Small intestine (tissue), 7 donors: ENCODE data around the gene NDUFS3. TPM values are rescaled to one million over a fixed set of nuclear protein-coding genes. Genes with fewer than 3 reads are reported as not detected.
A peak's percentile ranks its signal among the peaks of the same experiment; 100 is the strongest.

Experiments used
- DNase-seq, 2 donors: peaks; one replicate each; pipeline versions ENCODE4 v3.0.0 to v3.0.0-alpha.2; 2013
- FAIRE-seq: peaks from 2 replicates; lab custom pipeline; 2012; peaks lifted over from hg19 to GRCh38; lab: Jason Lieb, UNC
- H3K27ac ChIP-seq, 3 donors: one replicate each; pipeline ENCODE4 v1.5.1; 2013; ENCODE audit warnings: low read length in 2 of 3, mild to moderate bottlenecking in 2 of 3, control low read depth in 1 of 3, inconsistent platforms in 1 of 3, low read depth in 1 of 3, moderate library complexity in 1 of 3
- H3K27me3 ChIP-seq, 3 donors: one replicate each; pipeline ENCODE4 v1.6.1; 2013; ENCODE audit warnings: low read length in 3 of 3, inconsistent platforms in 1 of 3; ENCODE audit not compliant: control insufficient read depth in 3 of 3, insufficient read depth in 3 of 3
- H3K36me3 ChIP-seq, 3 donors: one replicate each; pipeline ENCODE4 v1.6.1; 2013; ENCODE audit warnings: low read length in 3 of 3, inconsistent platforms in 1 of 3, low read depth in 1 of 3, mild to moderate bottlenecking in 1 of 3, moderate library complexity in 1 of 3; ENCODE audit not compliant: control insufficient read depth in 3 of 3, insufficient read depth in 2 of 3
- H3K4me1 ChIP-seq, 3 donors: one replicate each; pipeline ENCODE4 v1.6.1; 2013; ENCODE audit warnings: low read length in 2 of 3, inconsistent platforms in 1 of 3, low read depth in 1 of 3, mild to moderate bottlenecking in 1 of 3, moderate library complexity in 1 of 3; ENCODE audit not compliant: control insufficient read depth in 3 of 3, insufficient read depth in 2 of 3
- H3K4me3 ChIP-seq, 3 donors: one replicate each; pipeline ENCODE4 v1.5.1; 2013; ENCODE audit warnings: low read length in 3 of 3, control low read depth in 1 of 3, inconsistent platforms in 1 of 3, low read depth in 1 of 3, mild to moderate bottlenecking in 1 of 3, moderate library complexity in 1 of 3
- H3K9me3 ChIP-seq, 2 donors: one replicate each; pipeline ENCODE4 v1.6.1; 2013; ENCODE audit warnings: low read depth in 1 of 2, low read length in 1 of 2; ENCODE audit not compliant: control insufficient read depth in 2 of 2, insufficient read depth in 1 of 2
- WGBS, 3 donors: extraction: QIAGEN DNeasy Blood & Tissue Kit; methylation state at CpG; one replicate each; pipeline ENCODE4 v1.1.7; 2013; 5-methylcytosine and 5-hydroxymethylcytosine counted together
- polyA plus RNA-seq, 4 donors: library from polyadenylated mRNA; stranded (reverse) in 3 of 4; unstranded in 1 of 4; fragments of 200-250 nt in 3 of 4; fragments of 120-200 nt in 1 of 4; gene quantifications; one replicate each; pipeline versions ENCODE4 v1.2.1 to v1.2.3, GENCODE V29; 2013
- donor health status: healthy with polysubstance abuse.
- donor health status: control.
- donor health status: control.
- donor health status: Bipolar disorder and iron deficiency.
- donor health status: healthy.

NDUFS3 gene
- polyA plus RNA-seq, 4 donors: 95.2 to 438 (median 263) TPM

DNA sequence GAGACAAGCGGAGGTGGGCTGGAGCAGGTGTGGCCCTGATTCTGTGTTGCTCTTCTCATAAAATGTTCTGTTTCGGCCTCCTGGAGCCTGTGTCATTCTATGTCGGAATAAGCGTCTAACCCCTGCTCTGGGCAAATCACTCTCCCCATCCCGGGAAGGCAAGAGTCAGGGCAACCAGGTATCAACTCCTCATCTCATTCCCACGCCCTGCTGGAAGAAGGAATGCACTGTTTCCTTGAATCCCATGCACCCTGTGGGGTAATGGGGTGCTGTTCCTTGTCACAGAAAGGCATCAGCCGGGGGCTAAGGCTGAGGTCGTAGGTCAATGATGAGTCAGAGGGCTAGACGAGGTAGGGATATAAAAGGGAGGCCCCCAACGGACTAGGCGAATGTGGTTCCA lies 10.2 kb downstream of the NDUFS3 start:
- no peak for FAIRE-seq
- Histone ChIP-seq H3K27ac (no peak overlapping the region), H3K36me3 (peaks cover 0 to 39% (median 2%) of the 10 kb centered on the region in 3 donors), H3K4me3 (peak overlapping the region in 1 of 3 donors; percentile 50), H3K4me1 (peaks cover 0 to 27% (median 0%) of the 10 kb centered on the region in 3 donors), H3K27me3 (peaks cover 0 to 25% (median 8%) of the 10 kb centered on the region in 3 donors), H3K9me3 (no peaks in the 10 kb centered on the region)
- WGBS, 3 donors: 61 to 80% (median 80%) methylated on average over 11 of the region's 11 CpGs
- no peak for DNase-seq

DNA sequence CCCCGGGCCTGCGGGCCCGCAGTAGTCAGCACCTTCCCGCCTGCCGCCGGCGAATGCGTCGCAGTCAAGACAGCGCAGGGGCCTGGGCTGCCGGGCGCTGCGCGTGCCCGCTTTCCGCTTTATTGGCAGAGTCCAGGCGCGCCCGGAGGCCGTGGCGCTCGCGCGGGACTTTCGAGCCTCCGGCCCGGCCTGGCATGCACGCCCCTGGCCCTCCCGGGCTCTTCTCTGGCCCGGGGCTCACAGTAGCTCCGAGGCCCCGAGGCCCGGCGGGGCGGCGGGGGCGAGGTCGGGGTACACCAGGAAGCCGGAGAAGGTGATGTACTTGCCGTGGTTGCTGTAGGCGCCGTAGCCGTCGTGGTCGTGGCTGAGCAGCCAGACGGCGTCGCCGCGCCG lies 10.7 kb downstream of the NDUFS3 start:
- FAIRE-seq (no peak), DNase-seq (no peak)
- Histone ChIP-seq H3K27ac (peak overlapping the region in 1 of 3 donors; percentile 22), H3K9me3 (no peaks in the 10 kb centered on the region), H3K36me3 (peaks cover 0 to 34% (median 0%) of the 10 kb centered on the region in 3 donors), H3K4me3 (peak overlapping the region in 1 of 3 donors; percentile 50), H3K4me1 (peaks cover 0 to 30% (median 0%) of the 10 kb centered on the region in 3 donors), H3K27me3 (peaks cover 0 to 30% (median 10%) of the 10 kb centered on the region in 3 donors)
- WGBS, 3 donors: 45 to 64% (median 53%) methylated on average over 45 to 51 of the region's 51 CpGs

DNA sequence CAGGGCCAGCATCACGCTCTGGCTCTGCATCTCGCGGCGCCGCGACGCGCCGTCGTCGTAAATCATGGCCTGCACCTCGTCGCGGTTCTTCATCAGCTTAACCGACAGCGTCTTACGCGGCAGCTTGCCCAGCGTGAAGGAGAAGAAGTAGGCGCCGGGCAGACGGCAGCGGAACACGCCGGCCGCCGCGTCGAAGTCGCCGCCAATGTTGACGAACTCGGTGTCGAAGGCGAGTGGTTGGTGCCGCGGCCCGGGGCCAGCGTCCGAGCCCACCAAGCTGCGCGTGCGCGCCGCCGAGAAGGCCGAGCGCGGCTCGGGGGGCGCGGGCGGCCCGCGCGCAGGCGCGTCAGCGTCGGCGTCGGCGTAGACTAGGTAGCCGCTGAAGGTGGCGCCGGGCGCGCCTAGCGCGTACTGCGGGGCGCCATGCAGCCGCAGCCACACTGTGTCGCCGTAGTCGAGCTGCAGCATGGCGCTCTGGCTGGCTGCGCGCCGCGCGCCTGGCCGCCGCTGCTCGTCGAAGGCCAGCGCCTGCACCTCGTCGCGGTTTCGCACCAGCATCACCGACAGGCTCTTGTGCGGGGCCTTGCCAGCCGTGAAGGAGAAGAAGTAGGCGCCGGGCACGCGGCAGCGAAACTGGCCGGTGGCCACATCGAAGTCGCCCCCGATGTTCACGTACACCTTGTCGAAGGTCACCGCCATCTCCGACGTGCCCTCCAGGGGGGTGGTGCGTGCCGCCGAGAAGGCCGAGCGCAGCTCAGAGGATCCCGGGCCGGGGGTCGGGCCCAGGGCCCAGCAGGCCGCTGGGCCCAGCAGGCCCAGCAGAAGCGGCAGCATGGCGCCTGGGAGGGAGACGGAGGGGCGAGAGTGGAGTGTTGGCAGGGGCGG lies 11.3 kb downstream of the NDUFS3 start:
- Histone ChIP-seq H3K4me3 (peak overlapping the region in 1 of 3 donors; percentile 50), H3K9me3 (no peaks in the 10 kb centered on the region), H3K27me3 (peaks cover 0 to 36% (median 10%) of the 10 kb centered on the region in 3 donors), H3K36me3 (peaks cover 0 to 28% (median 0%) of the 10 kb centered on the region in 3 donors), H3K4me1 (peaks cover 0 to 30% (median 0%) of the 10 kb centered on the region in 3 donors), H3K27ac (peak overlapping the region in 1 of 3 donors; percentile 22)
- FAIRE-seq (no peak), DNase-seq (peak in 1 of 2 donors; percentile 79)
- WGBS, 3 donors: 57 to 70% (median 57%) methylated on average over 109 to 122 of the region's 122 CpGs

DNA sequence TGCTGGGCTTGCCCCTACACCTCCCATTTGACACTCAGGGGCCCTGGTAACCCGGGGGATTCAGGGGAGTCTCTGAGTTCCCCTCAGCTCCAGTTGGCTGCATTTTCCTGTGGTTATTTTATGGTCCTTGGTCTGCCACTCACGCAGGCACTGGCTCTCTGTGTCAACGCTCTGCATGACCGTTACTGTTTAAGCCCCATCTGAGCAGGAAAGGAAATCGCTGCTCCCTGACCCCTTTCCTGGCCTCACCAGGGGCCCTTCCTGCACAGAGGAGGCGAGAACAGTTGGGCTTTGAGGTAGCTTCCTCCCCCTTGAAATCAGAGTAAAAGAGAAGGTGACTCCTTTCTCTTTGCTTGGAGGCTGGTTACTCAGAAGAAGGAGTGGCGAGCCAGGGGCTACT lies 12.9 kb downstream of the NDUFS3 start:
- Histone ChIP-seq H3K9me3 (no peaks in the 10 kb centered on the region), H3K4me1 (peaks cover 0 to 30% (median 0%) of the 10 kb centered on the region in 3 donors), H3K27me3 (peaks cover 0 to 40% (median 10%) of the 10 kb centered on the region in 3 donors), H3K27ac (no peak overlapping the region), H3K36me3 (peaks cover 0 to 13% (median 0%) of the 10 kb centered on the region in 3 donors), H3K4me3 (no peak overlapping the region)
- FAIRE-seq (no peak), DNase-seq (no peak)
- WGBS, 3 donors: 38 to 45% (median 41%) methylated on average over 7 of the region's 7 CpGs

DNA sequence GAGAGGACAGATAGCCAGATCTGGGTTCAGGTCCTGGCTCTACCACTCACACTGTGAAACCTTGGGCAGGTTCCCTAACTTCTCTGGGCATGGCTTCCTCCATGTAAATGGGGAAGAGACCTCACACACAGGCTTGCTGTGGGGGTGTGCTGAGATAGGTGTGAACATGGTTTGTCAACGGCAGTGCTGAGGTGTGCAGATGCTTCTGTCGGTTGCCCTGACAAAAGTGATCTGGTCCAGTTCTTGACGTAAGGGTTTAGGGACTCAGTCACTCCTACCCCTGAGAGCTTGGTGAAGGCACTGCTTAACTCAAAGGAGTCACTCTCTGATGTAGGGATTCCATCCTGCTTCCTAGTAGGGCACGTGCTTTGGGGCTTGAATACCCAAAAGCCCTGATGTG lies 13.4 kb downstream of the NDUFS3 start:
- H3K9me3 ChIP-seq: no peaks in the 10 kb centered on the region
- WGBS, 3 donors: 68 to 79% (median 76%) methylated on average over 4 of the region's 4 CpGs
- no peak overlapping the region for H3K4me3 ChIP-seq
- H3K27me3 ChIP-seq: peaks cover 0 to 40% (median 10%) of the 10 kb centered on the region in 3 donors
- DNase-seq: no peak
- FAIRE-seq: no peak
- H3K27ac ChIP-seq: no peak overlapping the region
- peaks cover 0 to 29% (median 0%) of the 10 kb centered on the region in 3 donors for H3K4me1 ChIP-seq
- peaks cover 0 to 9% (median 0%) of the 10 kb centered on the region in 3 donors for H3K36me3 ChIP-seq

DNA sequence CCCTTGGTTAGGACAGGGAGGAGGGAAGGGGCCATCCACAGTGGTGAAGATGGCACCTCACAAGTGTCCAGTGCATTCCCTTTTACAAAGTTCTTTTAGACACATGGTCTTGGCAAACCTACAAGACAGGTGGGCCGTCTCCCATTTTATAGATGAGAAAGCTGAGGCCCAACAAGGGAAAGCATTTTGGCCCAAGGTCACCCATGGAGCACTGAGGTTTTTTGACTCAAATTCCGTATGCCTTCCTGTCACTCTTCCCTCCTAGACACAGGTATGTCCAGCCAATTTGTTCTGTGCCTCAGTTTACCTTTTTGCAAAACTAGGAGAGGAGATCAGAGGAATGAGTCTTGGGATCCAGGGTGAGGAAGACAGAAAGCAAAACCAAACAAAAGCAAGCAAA lies 14.1 kb downstream of the NDUFS3 start:
- H3K27ac ChIP-seq: no peak overlapping the region
- peaks cover 0 to 40% (median 10%) of the 10 kb centered on the region in 3 donors for H3K27me3 ChIP-seq
- peaks cover 0 to 6% (median 0%) of the 10 kb centered on the region in 3 donors for H3K36me3 ChIP-seq
- WGBS, 3 donors: 71 to 77% (median 75%) methylated on average over 2 of the region's 2 CpGs
- no peaks in the 10 kb centered on the region for H3K9me3 ChIP-seq
- FAIRE-seq (no peak), DNase-seq (no peak)
- H3K4me1 ChIP-seq: peaks cover 0 to 22% (median 0%) of the 10 kb centered on the region in 3 donors
- H3K4me3 ChIP-seq: no peak overlapping the region

DNA sequence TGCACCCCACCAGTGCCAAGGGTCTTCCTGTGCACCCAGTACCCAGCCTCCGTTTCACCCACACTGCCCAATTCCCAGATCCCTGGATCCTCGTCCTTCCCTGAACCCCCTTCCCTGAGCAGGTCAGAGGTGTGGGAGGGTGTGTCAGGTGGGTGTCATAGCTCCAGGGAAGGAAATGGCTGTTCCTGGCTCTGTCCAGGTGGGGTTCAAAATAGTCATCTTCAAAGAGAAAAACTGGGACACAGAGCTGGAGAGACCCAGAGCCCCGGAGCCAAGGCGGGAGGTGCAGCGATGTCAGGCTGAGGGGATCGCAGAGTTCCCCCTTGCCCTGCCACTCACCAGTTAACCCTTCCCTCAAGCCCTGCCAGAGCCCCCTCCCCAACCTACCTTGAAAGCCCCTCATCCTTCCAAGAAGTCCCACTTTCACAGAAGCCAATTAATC lies 14.6 kb downstream of the NDUFS3 start:
- Histone ChIP-seq H3K36me3 (peaks cover 0 to 2% (median 0%) of the 10 kb centered on the region in 3 donors), H3K4me3 (peak overlapping the region in 1 of 3 donors; percentile 26), H3K27ac (no peak overlapping the region), H3K4me1 (peaks cover 0 to 18% (median 0%) of the 10 kb centered on the region in 3 donors), H3K9me3 (no peaks in the 10 kb centered on the region), H3K27me3 (peaks cover 0 to 40% (median 10%) of the 10 kb centered on the region in 3 donors)
- FAIRE-seq (no peak), DNase-seq (no peak)
- 8 to 19% (median 11%) methylated on average over 6 of the region's 6 CpGs for WGBS, 3 donors
